ENCODE data around the gene CADPS.

CADPS gene

DNA sequence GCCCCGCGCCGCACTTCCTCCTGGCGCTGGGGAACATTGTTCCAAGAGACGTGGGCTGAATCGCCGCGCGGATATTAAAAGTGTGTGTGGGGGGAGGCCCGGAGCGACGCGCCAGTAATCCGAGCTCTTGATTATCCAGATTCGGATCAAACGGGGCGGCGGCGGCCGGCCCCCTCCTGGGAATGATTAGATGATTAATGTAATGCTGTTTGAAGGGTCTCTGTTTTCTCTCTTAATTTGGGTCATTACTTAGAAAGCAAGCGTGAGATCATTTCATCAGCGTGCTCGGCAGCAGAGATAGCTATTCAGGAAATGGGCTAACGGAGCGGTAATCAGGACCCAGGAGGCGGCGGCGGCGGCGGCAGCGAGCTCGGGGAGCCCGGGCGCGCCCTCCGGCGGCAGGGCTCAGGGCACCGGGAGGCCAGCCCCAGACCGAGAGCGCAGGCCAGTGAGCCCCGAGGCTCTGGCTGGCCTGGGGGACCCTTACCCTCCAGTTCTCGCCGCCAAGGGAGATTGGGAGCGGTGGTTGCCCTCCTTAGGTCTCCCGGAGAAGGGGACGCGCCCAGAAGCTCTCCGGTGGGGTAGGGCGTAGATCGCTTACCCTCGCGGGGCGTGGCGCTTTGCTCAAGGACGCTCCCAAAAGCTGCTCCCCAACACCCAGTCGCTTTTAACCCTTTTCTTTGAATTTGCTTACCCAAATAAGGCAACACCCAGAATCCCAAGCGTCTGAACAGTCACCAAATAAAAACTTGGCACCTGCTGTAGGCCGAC lies 506.3 kb downstream of the CADPS start:
- DNase-seq: no peak

DNA sequence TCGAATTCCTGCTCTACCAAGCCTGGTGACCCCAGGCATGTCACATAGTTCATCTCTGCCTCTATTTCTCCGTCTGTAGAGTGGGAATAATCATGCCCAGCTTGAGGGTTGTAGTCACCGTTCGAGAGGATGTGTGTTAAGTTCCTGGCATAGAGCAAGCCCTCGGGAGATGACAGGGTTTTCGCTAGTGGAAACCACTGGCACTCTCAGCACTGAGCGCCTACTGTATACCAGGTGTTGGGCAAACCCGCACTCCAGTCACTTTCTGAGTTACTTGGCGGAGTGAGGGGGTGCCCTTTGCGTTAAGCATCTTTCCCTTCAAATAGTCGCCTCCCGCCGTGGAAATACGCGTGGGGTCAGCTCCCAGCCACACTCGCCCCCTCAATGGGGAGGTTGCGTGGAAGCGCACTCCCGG lies 506.9 kb downstream of the CADPS start:
- DNase-seq: no peak

DNA sequence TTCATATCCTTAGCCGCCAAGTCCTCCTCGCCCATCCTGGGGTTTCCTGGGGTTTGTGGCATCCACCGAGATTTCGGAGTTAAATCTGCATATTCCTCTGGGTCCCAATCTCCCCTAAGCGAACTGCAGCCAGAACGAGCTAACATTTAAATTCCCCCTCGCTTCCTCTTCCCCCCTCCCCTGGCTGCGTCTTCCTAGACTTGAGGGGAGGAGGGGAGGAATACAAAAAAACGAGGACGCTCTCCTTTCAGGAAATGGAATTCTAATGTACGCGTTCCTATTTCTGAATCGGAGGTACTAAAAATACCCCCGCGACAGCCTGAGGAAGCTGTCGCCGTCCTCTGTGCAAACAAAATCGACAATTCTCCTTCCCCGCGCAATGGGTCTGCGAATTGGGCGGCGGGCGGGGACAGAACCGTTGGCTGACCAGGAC lies 507.4 kb downstream of the CADPS start:
- DNase-seq: no peak

DNA sequence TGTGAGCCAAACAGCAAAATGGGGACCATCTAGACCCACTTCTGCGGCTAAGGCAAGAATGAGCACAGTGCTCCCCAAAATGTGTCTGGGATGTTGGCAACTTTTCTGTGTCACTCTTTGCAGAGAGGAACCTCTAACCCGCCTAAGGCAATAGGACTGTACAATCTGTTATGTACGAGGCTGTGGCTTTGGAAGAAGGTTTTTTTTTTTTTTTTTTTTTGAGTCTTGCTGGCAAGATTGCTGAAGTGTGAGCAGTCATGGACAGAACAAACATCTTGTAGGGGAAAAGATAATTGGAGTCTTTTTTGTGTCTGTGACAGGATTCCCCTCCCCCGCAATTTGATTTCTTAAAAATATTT lies 509.1 kb downstream of the CADPS start:
- no peak for DNase-seq

DNA sequence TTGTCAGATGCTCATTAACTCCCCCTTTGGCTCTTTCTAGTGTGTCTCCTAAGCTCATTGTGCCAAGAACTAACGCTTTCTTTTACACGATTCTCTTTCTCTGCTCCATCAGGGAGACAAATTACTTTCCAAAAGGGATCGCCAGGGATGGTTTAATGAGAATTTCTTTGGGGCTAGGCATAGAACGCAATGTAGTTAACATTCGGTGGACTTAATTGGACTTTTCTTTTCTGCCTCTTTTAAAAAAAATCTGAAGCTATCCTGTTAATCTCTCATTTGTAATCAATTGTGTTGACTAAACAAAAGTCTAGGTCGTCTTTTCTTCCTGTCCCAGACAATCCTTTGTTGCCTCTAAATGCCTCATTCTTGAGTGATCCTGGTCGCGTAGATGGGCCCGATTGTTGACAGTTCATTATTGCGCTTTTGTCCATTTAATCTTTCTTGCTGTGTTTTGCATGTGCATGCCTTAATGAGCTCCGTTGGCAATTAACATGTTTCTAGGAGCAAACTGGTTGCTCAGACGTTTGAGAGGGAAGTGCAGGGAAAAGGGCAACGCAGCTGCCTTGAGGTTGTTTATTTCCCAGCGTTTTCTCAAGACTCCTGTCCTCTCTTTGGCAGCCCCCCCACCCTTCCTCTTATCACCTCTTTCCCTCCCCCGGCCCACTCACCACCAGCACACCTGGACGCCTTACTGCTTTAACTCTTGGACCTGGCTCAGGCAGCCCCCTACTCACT lies 509.7 kb downstream of the CADPS start:
- DNase-seq: no peak

DNA sequence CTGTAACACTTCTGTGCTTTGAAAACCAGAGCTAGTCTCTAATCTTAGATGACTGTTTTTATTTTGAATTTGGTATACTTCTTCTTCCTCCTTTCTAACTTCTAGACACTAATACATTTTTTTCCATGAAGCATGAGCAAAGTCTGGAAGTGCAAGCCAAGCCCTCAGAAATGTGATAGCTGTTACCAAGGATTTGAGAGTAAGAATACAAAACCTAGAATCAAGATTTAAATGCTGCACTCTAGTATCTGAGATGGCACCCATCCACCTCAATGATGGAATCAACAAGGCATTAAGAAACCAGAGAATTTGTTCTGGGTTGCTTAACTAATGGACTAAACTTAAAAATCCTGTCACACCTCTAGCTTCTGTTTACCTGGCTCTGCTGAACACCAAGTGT lies 511.0 kb downstream of the CADPS start:
- no peak for DNase-seq

DNA sequence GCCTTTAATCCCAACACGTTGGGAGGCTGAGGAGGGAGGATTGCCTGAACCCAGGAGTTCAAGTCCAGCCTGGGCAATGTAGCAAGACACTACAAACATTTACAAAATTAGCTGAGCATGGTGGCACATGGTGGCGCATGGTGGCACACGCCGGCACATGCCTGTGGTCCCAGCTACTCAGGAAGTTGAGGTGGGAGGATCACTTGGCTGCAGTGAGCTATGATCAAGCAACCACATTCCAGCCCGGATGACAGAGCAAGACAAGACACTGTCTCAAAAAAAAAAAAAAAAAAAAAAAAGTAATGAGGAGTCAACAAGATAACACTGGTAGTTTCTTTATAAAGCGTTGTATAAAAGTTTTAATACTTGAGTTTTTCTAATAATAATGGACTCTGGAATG lies 511.9 kb downstream of the CADPS start:
- no peak for DNase-seq

DNA sequence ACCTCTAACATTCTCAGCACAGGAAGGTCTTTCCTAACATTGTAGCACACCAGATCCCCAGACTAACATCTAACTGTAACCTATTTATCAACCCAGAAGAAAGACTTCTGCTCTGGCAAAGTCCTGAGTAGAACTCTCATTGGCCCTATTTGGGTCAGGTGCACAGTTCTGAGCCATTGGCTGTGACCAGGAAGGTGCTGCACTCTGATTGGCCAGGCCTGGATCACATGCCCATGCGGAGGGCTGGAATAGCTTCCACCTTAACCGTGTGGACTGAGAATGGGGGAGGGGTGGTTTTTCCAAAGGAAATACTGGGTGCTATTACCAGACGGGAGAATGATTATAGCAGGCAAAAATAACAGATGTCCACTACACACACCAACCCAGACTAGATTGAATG lies 513.4 kb downstream of the CADPS start:
- no peak for DNase-seq

DNA sequence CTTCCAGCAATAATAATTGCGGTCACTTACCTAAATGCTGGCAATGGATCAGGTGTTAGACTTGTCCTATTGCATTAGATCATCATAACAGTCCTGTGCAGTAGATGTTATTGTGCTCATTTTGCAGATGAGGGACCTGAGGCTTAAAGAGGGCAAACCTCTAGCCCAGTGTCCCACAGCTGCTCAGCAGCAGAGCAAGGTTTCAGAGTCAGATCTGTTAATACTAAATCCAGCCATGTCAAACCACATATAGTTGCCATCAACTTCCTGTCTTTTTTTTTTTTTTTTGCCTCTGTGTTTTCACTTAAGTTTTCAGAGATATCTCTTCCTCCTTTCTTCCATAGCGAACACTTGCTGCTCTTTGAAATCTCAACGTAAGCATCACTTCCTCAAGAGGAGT lies 514.0 kb downstream of the CADPS start:
- DNase-seq: no peak

DNA sequence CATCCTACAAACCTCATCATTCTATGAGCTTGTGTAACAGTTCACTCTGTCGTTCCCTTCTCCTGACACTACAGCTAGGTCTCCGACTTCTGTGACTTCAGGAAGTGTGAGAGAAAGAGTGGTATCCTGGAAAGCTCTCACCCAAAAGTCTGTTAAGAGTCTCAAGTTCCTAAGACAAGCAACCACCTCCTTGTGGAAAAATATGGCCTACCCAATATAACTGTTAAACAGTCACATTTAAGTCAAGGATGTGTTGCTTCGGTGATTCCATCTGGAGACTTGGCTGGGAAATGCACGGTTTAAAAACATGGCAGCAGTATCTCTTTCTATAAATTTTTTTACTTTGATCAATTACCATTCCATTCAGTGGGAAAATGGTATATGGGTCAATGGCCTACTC lies 515.7 kb downstream of the CADPS start:
- no peak for DNase-seq

DNA sequence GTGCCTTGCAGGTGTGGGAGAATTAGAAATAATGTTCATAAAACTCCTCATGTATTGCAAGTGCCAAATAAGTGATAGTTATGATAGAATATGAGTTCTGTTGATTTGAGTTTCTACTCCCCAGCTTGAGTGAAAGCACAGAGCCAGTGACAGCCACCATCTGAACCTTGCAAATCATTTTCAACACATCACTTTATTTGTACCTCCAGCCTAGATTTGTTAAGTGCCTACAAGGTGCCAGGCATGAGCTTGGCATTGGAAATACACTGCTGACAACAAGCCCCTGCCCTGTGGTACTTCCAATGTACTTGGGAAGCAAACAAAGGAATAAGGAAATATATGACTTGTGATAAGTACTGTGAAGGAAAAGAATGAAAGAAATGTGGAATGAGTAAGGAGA lies 518.9 kb downstream of the CADPS start:
- DNase-seq: no peak

DNA sequence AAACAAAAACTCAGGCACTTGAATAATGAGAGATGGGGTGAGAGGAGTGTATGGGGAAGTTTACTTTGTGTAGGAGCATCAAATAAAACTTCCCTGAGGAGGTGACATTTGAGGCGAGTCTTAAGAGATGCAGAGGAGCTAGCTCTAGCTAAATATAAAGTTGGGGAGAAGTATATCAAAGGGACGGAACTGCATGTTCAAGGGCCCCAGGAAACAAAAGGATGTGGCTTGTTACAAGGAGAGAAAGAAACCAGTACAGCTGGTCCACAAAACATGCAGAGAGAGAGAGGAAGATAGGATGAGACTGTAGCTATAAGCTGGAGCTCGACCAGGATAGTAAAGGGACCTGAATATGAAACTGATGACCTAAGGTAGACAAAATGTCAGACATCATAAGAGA lies 519.5 kb downstream of the CADPS start:
- no peak for DNase-seq
